ENCODE data around the gene TARBP1. TPM values are rescaled to one million over a fixed set of nuclear protein-coding genes. Genes with fewer than 3 reads are reported as not detected.

The TARBP1 gene, protein sequence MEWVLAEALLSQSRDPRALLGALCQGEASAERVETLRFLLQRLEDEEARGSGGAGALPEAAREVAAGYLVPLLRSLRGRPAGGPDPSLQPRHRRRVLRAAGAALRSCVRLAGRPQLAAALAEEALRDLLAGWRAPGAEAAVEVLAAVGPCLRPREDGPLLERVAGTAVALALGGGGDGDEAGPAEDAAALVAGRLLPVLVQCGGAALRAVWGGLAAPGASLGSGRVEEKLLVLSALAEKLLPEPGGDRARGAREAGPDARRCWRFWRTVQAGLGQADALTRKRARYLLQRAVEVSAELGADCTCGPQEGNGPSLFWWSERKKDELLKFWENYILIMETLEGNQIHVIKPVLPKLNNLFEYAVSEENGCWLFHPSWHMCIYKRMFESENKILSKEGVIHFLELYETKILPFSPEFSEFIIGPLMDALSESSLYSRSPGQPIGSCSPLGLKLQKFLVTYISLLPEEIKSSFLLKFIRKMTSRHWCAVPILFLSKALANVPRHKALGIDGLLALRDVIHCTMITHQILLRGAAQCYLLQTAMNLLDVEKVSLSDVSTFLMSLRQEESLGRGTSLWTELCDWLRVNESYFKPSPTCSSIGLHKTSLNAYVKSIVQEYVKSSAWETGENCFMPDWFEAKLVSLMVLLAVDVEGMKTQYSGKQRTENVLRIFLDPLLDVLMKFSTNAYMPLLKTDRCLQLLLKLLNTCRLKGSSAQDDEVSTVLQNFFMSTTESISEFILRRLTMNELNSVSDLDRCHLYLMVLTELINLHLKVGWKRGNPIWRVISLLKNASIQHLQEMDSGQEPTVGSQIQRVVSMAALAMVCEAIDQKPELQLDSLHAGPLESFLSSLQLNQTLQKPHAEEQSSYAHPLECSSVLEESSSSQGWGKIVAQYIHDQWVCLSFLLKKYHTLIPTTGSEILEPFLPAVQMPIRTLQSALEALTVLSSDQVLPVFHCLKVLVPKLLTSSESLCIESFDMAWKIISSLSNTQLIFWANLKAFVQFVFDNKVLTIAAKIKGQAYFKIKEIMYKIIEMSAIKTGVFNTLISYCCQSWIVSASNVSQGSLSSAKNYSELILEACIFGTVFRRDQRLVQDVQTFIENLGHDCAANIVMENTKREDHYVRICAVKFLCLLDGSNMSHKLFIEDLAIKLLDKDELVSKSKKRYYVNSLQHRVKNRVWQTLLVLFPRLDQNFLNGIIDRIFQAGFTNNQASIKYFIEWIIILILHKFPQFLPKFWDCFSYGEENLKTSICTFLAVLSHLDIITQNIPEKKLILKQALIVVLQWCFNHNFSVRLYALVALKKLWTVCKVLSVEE (N-terminal part only)
- total RNA-seq (10 to 100 TPM; 29.5 to 39.8 TPM), polyA plus RNA-seq (ENCODE audit: insufficient read depth, low read depth, low replicate concordance) (31.3 TPM)
- long read RNA-seq, donor 1, partial matches to known transcripts: 0 of 1 reads
- long read RNA-seq, donor 1, other reads (novel, unspliced or antisense): 0 of 1 reads
- long read RNA-seq, donor 2, full-length matches to known transcripts: 1 of 1 reads
- long read RNA-seq, donor 2, partial matches to known transcripts: 0 of 1 reads
- long read RNA-seq, donor 2, other reads (novel, unspliced or antisense): 0 of 1 reads

DNA sequence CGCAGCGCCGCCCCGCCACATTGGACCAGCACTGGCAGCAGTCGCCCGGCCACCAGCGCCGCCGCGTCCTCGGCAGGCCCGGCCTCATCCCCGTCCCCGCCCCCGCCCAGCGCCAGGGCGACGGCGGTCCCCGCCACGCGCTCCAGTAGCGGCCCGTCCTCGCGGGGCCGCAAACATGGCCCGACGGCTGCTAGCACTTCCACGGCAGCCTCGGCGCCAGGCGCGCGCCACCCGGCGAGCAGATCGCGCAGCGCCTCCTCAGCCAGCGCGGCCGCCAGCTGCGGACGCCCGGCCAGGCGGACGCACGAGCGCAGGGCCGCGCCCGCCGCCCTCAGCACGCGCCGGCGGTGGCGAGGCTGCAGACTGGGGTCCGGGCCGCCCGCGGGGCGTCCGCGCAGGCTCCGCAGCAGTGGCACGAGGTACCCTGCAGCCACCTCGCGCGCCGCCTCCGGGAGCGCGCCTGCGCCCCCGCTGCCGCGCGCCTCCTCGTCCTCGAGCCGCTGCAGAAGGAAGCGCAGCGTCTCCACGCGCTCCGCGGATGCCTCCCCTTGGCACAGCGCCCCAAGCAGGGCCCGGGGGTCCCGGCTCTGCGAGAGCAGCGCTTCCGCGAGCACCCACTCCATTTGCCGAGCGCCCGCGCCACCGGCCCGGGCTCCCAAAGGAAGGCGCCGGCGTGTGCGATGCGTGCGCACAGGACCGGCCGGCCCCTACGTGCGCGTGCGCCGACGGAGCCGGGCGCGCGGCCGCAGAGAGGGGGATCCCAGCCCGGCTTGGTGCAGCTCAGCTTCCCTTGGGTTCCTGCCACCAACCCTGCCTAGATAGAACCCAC lies at the start of gene TARBP1:
TARBP1 (minus strand) TSS at position 699 of the 829 bp plus-strand sequence; CDS start at position 623, 76 bp downstream.
- TF ChIP-seq, protein P1, sequence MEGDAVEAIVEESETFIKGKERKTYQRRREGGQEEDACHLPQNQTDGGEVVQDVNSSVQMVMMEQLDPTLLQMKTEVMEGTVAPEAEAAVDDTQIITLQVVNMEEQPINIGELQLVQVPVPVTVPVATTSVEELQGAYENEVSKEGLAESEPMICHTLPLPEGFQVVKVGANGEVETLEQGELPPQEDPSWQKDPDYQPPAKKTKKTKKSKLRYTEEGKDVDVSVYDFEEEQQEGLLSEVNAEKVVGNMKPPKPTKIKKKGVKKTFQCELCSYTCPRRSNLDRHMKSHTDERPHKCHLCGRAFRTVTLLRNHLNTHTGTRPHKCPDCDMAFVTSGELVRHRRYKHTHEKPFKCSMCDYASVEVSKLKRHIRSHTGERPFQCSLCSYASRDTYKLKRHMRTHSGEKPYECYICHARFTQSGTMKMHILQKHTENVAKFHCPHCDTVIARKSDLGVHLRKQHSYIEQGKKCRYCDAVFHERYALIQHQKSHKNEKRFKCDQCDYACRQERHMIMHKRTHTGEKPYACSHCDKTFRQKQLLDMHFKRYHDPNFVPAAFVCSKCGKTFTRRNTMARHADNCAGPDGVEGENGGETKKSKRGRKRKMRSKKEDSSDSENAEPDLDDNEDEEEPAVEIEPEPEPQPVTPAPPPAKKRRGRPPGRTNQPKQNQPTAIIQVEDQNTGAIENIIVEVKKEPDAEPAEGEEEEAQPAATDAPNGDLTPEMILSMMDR (IDR thresholded peaks at IDR 0.05): no peak
- intact Hi-C loops (cut with DNase I; ENCODE audit: low total_unique reads): no loop called here
- H3K4me3 ChIP-seq: peak within 1 kb of the TSS; percentile 70 to 71

DNA sequence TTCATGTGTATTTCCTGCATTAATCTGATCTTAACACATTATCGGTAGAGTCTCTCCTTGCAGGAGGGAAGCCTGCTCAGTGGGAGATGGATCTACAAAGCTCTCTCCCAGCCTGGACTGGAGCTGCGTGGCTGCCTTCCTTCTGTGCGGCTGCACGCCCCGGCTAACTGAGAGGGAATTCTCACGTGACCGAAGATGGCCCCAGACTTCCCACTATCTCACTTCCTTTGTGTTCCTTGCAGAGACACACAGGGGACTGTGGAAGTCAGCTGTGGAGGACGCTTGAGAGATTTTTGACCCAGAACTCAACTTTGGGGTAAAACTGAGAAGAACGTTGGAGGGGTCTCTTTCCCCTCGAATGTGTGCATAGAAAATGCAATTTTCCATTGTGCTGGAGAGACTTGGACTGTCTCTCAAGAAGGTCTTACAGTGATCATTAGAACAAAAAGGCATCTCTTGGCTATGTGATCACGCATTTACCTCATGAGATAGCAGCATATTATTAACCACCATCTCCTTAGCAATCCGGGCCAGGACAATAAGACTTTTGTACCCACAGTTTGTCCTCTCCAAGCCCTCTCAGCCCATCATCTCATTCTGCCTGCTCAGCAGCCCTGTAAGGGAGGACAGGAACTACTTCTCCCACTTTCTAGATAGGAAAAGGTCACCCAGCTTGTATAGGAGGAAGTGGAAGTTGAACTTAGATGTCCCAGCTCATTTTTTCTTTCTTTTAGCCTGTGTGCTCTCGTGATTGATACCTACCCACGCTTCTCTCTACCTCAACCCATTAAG lies 49.3 kb upstream of the TARBP1 start:
- Histone ChIP-seq H3K4me3 (no peak overlapping the region), H3K4me1 (peaks cover 37% of the 10 kb centered on the region), H3K27ac (peak overlapping the region; percentile 1 to 16), H3K9me3 (no peaks in the 10 kb centered on the region), H3K27me3 (no peaks in the 10 kb centered on the region), H3K36me3 (ENCODE audit: low read depth, missing control alignments) (no peaks in the 10 kb centered on the region)
- WGBS, 2 donors: 71 to 73% methylated on average over 14 of the region's 14 CpGs
- TF ChIP-seq POLR2A (IDR thresholded peaks at IDR 0.05): no peak
- TF ChIP-seq, protein P1 (IDR thresholded peaks at IDR 0.05): no peak
- intact Hi-C loops (cut with DNase I; ENCODE audit: low total_unique reads): no loop called here
- no peak for DNase-seq

More for the DNA sequence above, at the start of gene TARBP1:
- Histone ChIP-seq H3K36me3 (ENCODE audit: low read depth, missing control alignments) (no peaks in the 10 kb centered on the region), H3K27ac (peak within 1 kb of the TSS; percentile 62 to 92), H3K4me1 (peaks cover 7% of the 10 kb centered on the region), H3K9me3 (no peaks in the 10 kb centered on the region), H3K27me3 (no peaks in the 10 kb centered on the region)
- WGBS, 2 donors: 0% methylated on average over 56 of the region's 122 CpGs; no CpG with 5 or more reads in 1 of the 2 donors
- DNase-seq: peak; percentile 69

DNA sequence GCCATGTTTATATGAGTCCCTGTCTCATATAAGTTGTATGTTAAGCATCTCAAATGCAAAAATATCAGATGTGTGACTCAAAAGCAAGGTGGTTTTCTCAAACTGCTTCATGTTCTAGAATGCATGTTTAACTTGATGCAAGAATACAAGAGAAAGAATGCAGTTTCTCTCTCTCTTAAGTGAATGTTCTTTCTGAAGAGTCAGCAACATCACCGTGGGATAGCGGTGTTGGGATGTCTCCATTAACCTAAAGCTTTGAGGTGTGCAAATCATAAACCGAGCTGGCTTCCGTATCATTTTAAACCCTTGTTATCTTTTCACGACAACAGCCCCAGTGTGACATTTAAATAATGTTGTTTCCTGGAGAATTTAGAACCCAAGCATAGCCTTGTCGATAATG lies 48.4 kb upstream of the TARBP1 start:
- Histone ChIP-seq H3K27ac (no peak overlapping the region), H3K36me3 (ENCODE audit: low read depth, missing control alignments) (no peaks in the 10 kb centered on the region), H3K4me1 (peaks cover 31% of the 10 kb centered on the region), H3K9me3 (no peaks in the 10 kb centered on the region), H3K4me3 (no peak overlapping the region), H3K27me3 (no peaks in the 10 kb centered on the region)
- TF ChIP-seq, protein P1 (IDR thresholded peaks at IDR 0.05): no peak
- TF ChIP-seq POLR2A (IDR thresholded peaks at IDR 0.05): no peak
- intact Hi-C loops (cut with DNase I; ENCODE audit: low total_unique reads): no loop called here
- 88 to 93% methylated on average over 6 of the region's 6 CpGs for WGBS, 2 donors
- no peak for DNase-seq

Measured in testis (tissue), 5 donors.